PC-3 (cell line): ENCODE results near the gene DLGAP1. TPM values are rescaled to one million over a fixed set of nuclear protein-coding genes. Genes with fewer than 3 reads are reported as not detected.

Experiments
- ATAC-seq: fragments of 200-7000 bp; cut with Tn5 transposase; 2 replicates; pipeline ENCODE4 v1.9.1; 2020; ENCODE audit warnings: mild to moderate bottlenecking, moderate library complexity
- BruUV-seq: library from RNA; stranded (reverse); fragments of 400-500 nt; replicated peaks from 2 replicates; lab custom pipeline; 2021; lab: Mats Ljungman, UMichigan
- CTCF ChIA-PET: fragments of 300-600 bp; sonication (Branson Sonifier 250); formaldehyde crosslinking; loops from one replicate; lab custom pipeline; 2022; ENCODE audit warnings: antibody characterized with exemption; lab: Charles Lee
- POLR2A ChIA-PET: fragments of 300-600 bp; sonication (Branson Sonifier 250); formaldehyde crosslinking; loops from one replicate; lab custom pipeline; 2022; ENCODE audit warnings: antibody characterized with exemption; ENCODE audit not compliant: unreplicated experiment; lab: Charles Lee
- DNase-seq: peaks from one replicate; pipeline ENCODE4 v3.0.0-alpha.2; 2015
- H2AFZ ChIP-seq: fragments of 300-600 bp; sonication (generic); 2 replicates; pipeline ENCODE4 v1.6.0; 2016; ENCODE audit warnings: antibody characterized with exemption, low read length
- H3F3A ChIP-seq: fragments of 300-600 bp; sonication (generic); one replicate; pipeline ENCODE4 v1.6.0; 2017; ENCODE audit warnings: antibody characterized with exemption, low read length, control low read depth, mild to moderate bottlenecking; ENCODE audit not compliant: unreplicated experiment
- H3K27ac ChIP-seq: fragments of 300-600 bp; sonication (generic); 2 replicates; pipeline ENCODE4 v1.5.1; 2016; ENCODE audit warnings: mild to moderate bottlenecking, low read length
- H3K27me3 ChIP-seq: fragments of 300-600 bp; sonication (generic); 2 replicates; pipeline ENCODE4 v1.6.1; 2016; ENCODE audit warnings: low read length, mixed read lengths
- H3K36me3 ChIP-seq: fragments of 300-600 bp; sonication (generic); 2 replicates; pipeline ENCODE4 v1.6.1; 2016; ENCODE audit warnings: low read depth, mixed run types, low read length, mixed read lengths
- H3K4me1 ChIP-seq: fragments of 300-600 bp; sonication (generic); 2 replicates; pipeline ENCODE4 v1.5.1; 2016; ENCODE audit warnings: low read length; ENCODE audit not compliant: insufficient read depth
- H3K4me2 ChIP-seq: fragments of 300-600 bp; sonication (generic); 2 replicates; pipeline ENCODE4 v1.6.0; 2016; ENCODE audit warnings: low read length
- H3K4me3 ChIP-seq: fragments of 300-600 bp; sonication (generic); 2 replicates; pipeline ENCODE4 v1.5.1; 2016; ENCODE audit warnings: mild to moderate bottlenecking, low read length, mixed read lengths
- H3K79me2 ChIP-seq: fragments of 300-600 bp; sonication (generic); 2 replicates; pipeline ENCODE4 v1.6.1; 2017; ENCODE audit warnings: low read length, mixed read lengths
- H3K9ac ChIP-seq: fragments of 300-600 bp; sonication (generic); 2 replicates; pipeline ENCODE4 v1.6.0; 2016; ENCODE audit warnings: mild to moderate bottlenecking, low read length
- H3K9me2 ChIP-seq: fragments of 300-600 bp; sonication (generic); replicated peaks from 2 replicates; pipeline ENCODE4 v1.6.1; 2016; ENCODE audit warnings: mixed run types, low read length, mixed read lengths
- H3K9me3 ChIP-seq: fragments of 300-600 bp; sonication (generic); 2 replicates; pipeline ENCODE4 v1.6.1; 2016; ENCODE audit warnings: low read length, mixed read lengths
- H4K20me1 ChIP-seq: fragments of 300-600 bp; sonication (generic); 2 replicates; pipeline ENCODE4 v1.6.1; 2016; ENCODE audit warnings: low read length, mixed read lengths
- CTCF ChIP-seq: fragments of 300-600 bp; sonication (generic); conservative IDR thresholded peaks from 2 replicates; pipeline ENCODE4 v1.5.1; 2017; ENCODE audit warnings: antibody characterized with exemption, low read depth, mild to moderate bottlenecking, low read length
- EZH2 ChIP-seq: fragments of 300-600 bp; sonication (generic); IDR thresholded peaks from one replicate; pipeline ENCODE4 v1.6.1; 2017; ENCODE audit warnings: antibody characterized with exemption, mild to moderate bottlenecking, low read length; ENCODE audit not compliant: unreplicated experiment
- EZH2phosphoT487 ChIP-seq: fragments of 300-600 bp; sonication (generic); IDR thresholded peaks from 2 replicates; pipeline ENCODE4 v1.6.1; 2018; ENCODE audit warnings: mild to moderate bottlenecking, antibody characterized with exemption, low read length, borderline replicate concordance
- intact Hi-C: fragments of 100-400 bp; cut with micrococcal nuclease; formaldehyde crosslinking; loops from 2 replicates; pipeline ENCODE4 v1.9.0; 2023
- total RNA-seq: library from RNA; depleted of rRNA; stranded (reverse); fragments of >200 nt; gene quantifications from 2 replicates; pipeline ENCODE4 v1.2.3, GENCODE V29; 2014

DLGAP1 gene
- total RNA-seq, 1 experiment from 2014 or later = not detected

- no peak for ATAC-seq
- ChIA-PET POLR2A (interaction anchor here (0.6 kb wide), 1 partner anchor 144 kb away, joined by 7 read pairs; no protein-coding TSS in a partner anchor), CTCF (no interaction called here)
- H3K4me3 ChIP-seq = no peak overlapping the region
- no peak overlapping the region for H3K9ac ChIP-seq
- intact Hi-C loops = no loop called here
- H3K4me1 ChIP-seq = peaks cover 61% of the 10 kb centered on the region
- H3K9me3 ChIP-seq = no peaks in the 10 kb centered on the region
- no peaks in the 10 kb centered on the region for H3K9me2 ChIP-seq
- no peak overlapping the region for H2AFZ ChIP-seq
- H4K20me1 ChIP-seq = no peaks in the 10 kb centered on the region
- BruUV-seq = no TSS peak
- H3K79me2 ChIP-seq = peaks cover 14% of the 10 kb centered on the region; the same call in 1 of the 2 replicates
- H3K36me3 ChIP-seq = no peaks in the 10 kb centered on the region
- no peaks in the 10 kb centered on the region for H3K27me3 ChIP-seq
- TF ChIP-seq CTCF (no peak), EZH2phosphoT487 (no peak), EZH2 (no peak)
- no peak overlapping the region for H3K27ac ChIP-seq
- no peak overlapping the region for H3K4me2 ChIP-seq
- DNase-seq = no peak
- H3F3A ChIP-seq = peaks cover 17% of the 10 kb centered on the region
Observed at GRCh38 chr18:3599195-3599594, 855.9 kb downstream of the DLGAP1 start.

DNA sequence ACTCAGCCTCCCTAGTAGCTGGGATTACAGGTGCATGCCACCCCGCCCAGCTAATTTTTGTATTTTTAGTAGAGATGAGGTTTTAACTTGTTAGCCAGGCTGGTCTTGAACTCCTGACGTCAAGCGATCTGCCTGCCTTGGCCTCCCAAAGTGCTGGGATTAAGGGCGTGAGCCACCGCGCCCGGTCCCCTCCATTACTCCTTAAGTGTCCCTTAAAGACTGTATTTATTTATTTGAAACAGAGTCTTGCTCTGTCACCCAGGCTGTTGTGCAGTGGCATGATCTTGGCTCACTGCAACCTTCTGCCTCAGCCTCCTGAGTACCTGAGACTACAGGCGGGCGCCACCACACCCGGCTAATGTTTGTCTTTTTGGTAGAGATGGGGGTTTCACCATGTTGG lies 856.5 kb downstream of the DLGAP1 start:
- TF ChIP-seq EZH2phosphoT487 (no peak), CTCF (no peak), EZH2 (no peak)
- Histone ChIP-seq H3K9me2 (no peaks in the 10 kb centered on the region), H3K27me3 (no peaks in the 10 kb centered on the region), H3K4me2 (no peak overlapping the region), H3K79me2 (peaks cover 14% of the 10 kb centered on the region; the same call in 1 of the 2 replicates), H4K20me1 (no peaks in the 10 kb centered on the region), H3K4me1 (peaks cover 56% of the 10 kb centered on the region), H3F3A (peaks cover 14% of the 10 kb centered on the region), H3K9ac (no peak overlapping the region), H3K9me3 (no peaks in the 10 kb centered on the region), H3K4me3 (no peak overlapping the region), H2AFZ (no peak overlapping the region), H3K27ac (no peak overlapping the region), H3K36me3 (no peaks in the 10 kb centered on the region)
- intact Hi-C loops = no loop called here
- DNase-seq (no peak), ATAC-seq (no peak)
- BruUV-seq = no TSS peak
- ChIA-PET CTCF (no interaction called here), POLR2A (interaction anchor here (0.6 kb wide), 1 partner anchor 139 kb away, joined by 5 read pairs; no protein-coding TSS in a partner anchor)
